Lung (tissue), 12 donors: ENCODE measurements around the gene CXCL3. TPM values are rescaled to one million over a fixed set of nuclear protein-coding genes. Genes with fewer than 3 reads are reported as not detected.

Experiments
- ATAC-seq: fragments of 200-7000 bp; cut with Tn5 transposase; one replicate; pipeline ENCODE4 v1.9.1; 2020; ENCODE audit warnings: moderate number of reproducible peaks; ENCODE audit not compliant: insufficient read depth, low FRiP score
- DNase-seq, 3 donors: peaks; one replicate each; pipeline ENCODE4 v3.0.0-alpha.2; 2013 to 2017
- H3K27ac ChIP-seq, 2 donors: one replicate each; pipeline ENCODE4 v1.5.1; 2013; ENCODE audit warnings: mild to moderate bottlenecking in 2 of 2, moderate library complexity in 2 of 2, control low read depth in 1 of 2, inconsistent platforms in 1 of 2, low read depth in 1 of 2, low read length in 1 of 2
- H3K27me3 ChIP-seq, 3 donors: one replicate each; pipeline ENCODE4 v1.5.1; 2013; ENCODE audit warnings: low read length in 2 of 3; ENCODE audit not compliant: control insufficient read depth in 3 of 3, insufficient read depth in 3 of 3
- H3K36me3 ChIP-seq, 4 donors: one replicate each; pipeline ENCODE4 v1.5.1; 2013; ENCODE audit warnings: low read length in 4 of 4, mild to moderate bottlenecking in 1 of 4, moderate library complexity in 1 of 4; ENCODE audit not compliant: control insufficient read depth in 4 of 4, insufficient read depth in 4 of 4
- H3K4me1 ChIP-seq, 5 donors: one replicate each; pipeline ENCODE4 v1.5.1; 2013; ENCODE audit warnings: low read length in 5 of 5, mild to moderate bottlenecking in 2 of 5, moderate library complexity in 1 of 5; ENCODE audit not compliant: control insufficient read depth in 5 of 5, insufficient read depth in 5 of 5
- H3K4me3 ChIP-seq: one replicate; pipeline ENCODE4 v1.5.1; 2013; ENCODE audit warnings: mild to moderate bottlenecking, control low read depth, moderate library complexity
- H3K9ac ChIP-seq, 2 donors: one replicate each; pipeline ENCODE4 v1.5.1; 2013; ENCODE audit warnings: low read length in 2 of 2, control low read depth in 1 of 2; ENCODE audit not compliant: insufficient read depth in 1 of 2
- H3K9me3 ChIP-seq, 4 donors: one replicate each; pipeline ENCODE4 v1.5.1; 2013; ENCODE audit warnings: low read length in 3 of 4, mild to moderate bottlenecking in 1 of 4, moderate library complexity in 1 of 4; ENCODE audit not compliant: control insufficient read depth in 4 of 4, insufficient read depth in 3 of 4
- CTCF ChIP-seq: IDR thresholded peaks from 2 replicates; pipeline ENCODE4 v1.5.1; 2012; ENCODE audit warnings: mild to moderate bottlenecking; ENCODE audit errors: control extremely low read depth, extremely low read depth
- WGBS, 2 donors: extraction: QIAGEN DNeasy Blood & Tissue Kit; methylation state at CpG; one replicate each; pipeline ENCODE4 v1.1.7; 2013; 5-methylcytosine and 5-hydroxymethylcytosine counted together
- polyA plus RNA-seq, 2 donors: library from polyadenylated mRNA; stranded (reverse); fragments of 200-250 nt; gene quantifications; one replicate each; pipeline ENCODE4 v1.2.1, GENCODE V29; 2013
- total RNA-seq, 2 donors: library from RNA; depleted of rRNA in 1 of 2; stranded (reverse); fragments of >200 nt in 1 of 2; gene quantifications; one replicate each; pipeline ENCODE4 v1.2.1, GENCODE V29; 2014 to 2021
- donor health status: control.
- donor health status: control.
- donor health status: Bipolar disorder and iron deficiency.
- donor health status: healthy.
- donor health status: DM: yes; HTN: yes; CAD: no.

Gene CXCL3
- total and polyA plus RNA-seq, 4 donors = 9.4 to 77.7 (median 24.1) TPM

GRCh38 chr4:73998040-73999011 lies 40.2 kb downstream of the CXCL3 start, which contains the start of gene CXCL5:
Gene CXCL5 (minus strand): TSS chr4:73998677. CDS start chr4:73998581, 96 bp downstream.
- Histone ChIP-seq H3K36me3 (no peaks in the 10 kb centered on the region), H3K9me3 (no peaks in the 10 kb centered on the region), H3K9ac (no peak within 1 kb of the TSS), H3K27me3 (peaks cover 0 to 17% (median 8%) of the 10 kb centered on the region in 3 donors), H3K4me3 (peak within 1 kb of the TSS; percentile 13), H3K27ac (no peak within 1 kb of the TSS), H3K4me1 (peaks cover 0 to 7% (median 4%) of the 10 kb centered on the region in 5 donors)
- WGBS, 2 donors = 15 to 16% methylated on average over 46 of the region's 46 CpGs
- DNase-seq (peak; percentile 14 to 41 (median 23)), ATAC-seq (peak; percentile 66)
- no peak for TF ChIP-seq CTCF

- H3K9me3 ChIP-seq = no peaks in the 10 kb centered on the region
- ATAC-seq (no peak), DNase-seq (no peak)
- H3K4me3 ChIP-seq = no peak overlapping the region
- no peaks in the 10 kb centered on the region for H3K27me3 ChIP-seq
- no peak for TF ChIP-seq CTCF
- no peaks in the 10 kb centered on the region for H3K4me1 ChIP-seq
- H3K9ac ChIP-seq = no peak overlapping the region
- no peaks in the 10 kb centered on the region for H3K36me3 ChIP-seq
- H3K27ac ChIP-seq = no peak overlapping the region
- WGBS, 2 donors = 0 to 39% methylated on average over 1 of the region's 1 CpG
Observed at GRCh38 chr4:73992050-73992449, 46.4 kb downstream of the CXCL3 start.

- TF ChIP-seq CTCF = no peak
- ATAC-seq (no peak), DNase-seq (no peak)
- Histone ChIP-seq H3K4me3 (no peak overlapping the region), H3K27ac (no peak overlapping the region), H3K27me3 (no peaks in the 10 kb centered on the region), H3K9me3 (no peaks in the 10 kb centered on the region), H3K9ac (no peak overlapping the region), H3K4me1 (no peaks in the 10 kb centered on the region), H3K36me3 (no peaks in the 10 kb centered on the region)
- WGBS, 2 donors = 87 to 100% methylated on average over 1 of the region's 1 CpG
Observed at GRCh38 chr4:73991742-73992000, 46.8 kb downstream of the CXCL3 start.
